ENCODE results near the gene ITGB5. TPM values are rescaled to one million over a fixed set of nuclear protein-coding genes. Genes with fewer than 3 reads are reported as not detected.

The ITGB5 gene
- polyA plus RNA-seq, 1 experiment, result 393 TPM

- Histone ChIP-seq H3K4me3 (ENCODE audit: low read depth, low read length) (no peak overlapping the region), H3K27me3 (ENCODE audit: control insufficient read depth, insufficient read depth, low read length) (no peaks in the 10 kb centered on the region), H3K36me3 (ENCODE audit: control insufficient read depth, insufficient read depth, low read length) (peaks cover 20% of the 10 kb centered on the region)
- no peak for DNase-seq (ENCODE audit: low read depth)
- TF ChIP-seq CTCF (IDR thresholded peaks at IDR 0.05; ENCODE audit: insufficient read depth, low read depth, low read length), result no peak
- ChIA-PET POLR2A (no interaction called here), CTCF (interaction anchor here (1.7 to 10.4 kb wide), 2 partner anchors 15 to 138 kb away, joined by 4 to 223 read pairs; no protein-coding TSS in a partner anchor)
Measured at GRCh38 chr3:124766113-124767095, 120.8 kb downstream of the ITGB5 start.

- no peak overlapping the region for H3K4me3 ChIP-seq (ENCODE audit: low read depth, low read length)
- DNase-seq (ENCODE audit: low read depth), result no peak
- POLR2A ChIA-PET, result interaction anchor here (0.6 kb wide), 1 partner anchor 27 kb away, joined by 4 read pairs; no protein-coding TSS in a partner anchor
- TF ChIP-seq CTCF (IDR thresholded peaks at IDR 0.05; ENCODE audit: insufficient read depth, low read depth, low read length), result no peak
- CTCF ChIA-PET, result interaction anchor here (10.4 kb wide), 1 partner anchor 139 kb away, joined by 223 read pairs; no protein-coding TSS in a partner anchor
- peaks cover 20% of the 10 kb centered on the region for H3K36me3 ChIP-seq (ENCODE audit: control insufficient read depth, insufficient read depth, low read length)
- H3K27me3 ChIP-seq (ENCODE audit: control insufficient read depth, insufficient read depth, low read length), result no peaks in the 10 kb centered on the region
Measured at GRCh38 chr3:124765197-124765840, 121.8 kb downstream of the ITGB5 start.

GRCh38 chr3:124764746-124765145, 122.4 kb downstream of the ITGB5 start:
- Histone ChIP-seq H3K4me3 (ENCODE audit: low read depth, low read length) (no peak overlapping the region), H3K36me3 (ENCODE audit: control insufficient read depth, insufficient read depth, low read length) (peaks cover 20% of the 10 kb centered on the region), H3K27me3 (ENCODE audit: control insufficient read depth, insufficient read depth, low read length) (no peaks in the 10 kb centered on the region)
- ChIA-PET CTCF (interaction anchor here (10.4 kb wide), 1 partner anchor 139 kb away, joined by 223 read pairs; no protein-coding TSS in a partner anchor), POLR2A (no interaction called here)
- no peak for TF ChIP-seq CTCF (IDR thresholded peaks at IDR 0.05; ENCODE audit: insufficient read depth, low read depth, low read length)
- DNase-seq (ENCODE audit: low read depth), result no peak

- ChIA-PET CTCF (interaction anchor here (4.0 to 10.4 kb wide), 4 partner anchors 8 to 140 kb away, joined by 38 to 223 read pairs (median 42); partner anchors contain the start of gene ITGB5), POLR2A (interaction anchor here (0.5 kb wide), 1 partner anchor 136 kb away, joined by 23 read pairs; no protein-coding TSS in a partner anchor)
- no peaks in the 10 kb centered on the region for H3K27me3 ChIP-seq (ENCODE audit: control insufficient read depth, insufficient read depth, low read length)
- DNase-seq (ENCODE audit: low read depth), result no peak
- no peak for TF ChIP-seq CTCF (IDR thresholded peaks at IDR 0.05; ENCODE audit: insufficient read depth, low read depth, low read length)
- no peak overlapping the region for H3K4me3 ChIP-seq (ENCODE audit: low read depth, low read length)
- H3K36me3 ChIP-seq (ENCODE audit: control insufficient read depth, insufficient read depth, low read length), result peaks cover 18% of the 10 kb centered on the region
Measured at GRCh38 chr3:124763644-124764358, 123.4 kb downstream of the ITGB5 start.
